PC-9 (cell line): ENCODE measurements around the gene GPR153.

Experiments used
- EZH2 ChIP-seq: fragments of 200-600 bp; sonication (generic); IDR thresholded peaks from 2 replicates; pipeline ENCODE4 v1.8.0; 2017; ENCODE audit warnings: antibody characterized with exemption, low read depth
- TF ChIP-seq, protein P1 (sequence below): fragments of 200-600 bp; sonication (generic); conservative IDR thresholded peaks from 2 replicates; pipeline ENCODE4 v1.6.1; 2017; ENCODE audit warnings: mixed run types, antibody characterized with exemption, mild to moderate bottlenecking, moderate library complexity

DNA sequence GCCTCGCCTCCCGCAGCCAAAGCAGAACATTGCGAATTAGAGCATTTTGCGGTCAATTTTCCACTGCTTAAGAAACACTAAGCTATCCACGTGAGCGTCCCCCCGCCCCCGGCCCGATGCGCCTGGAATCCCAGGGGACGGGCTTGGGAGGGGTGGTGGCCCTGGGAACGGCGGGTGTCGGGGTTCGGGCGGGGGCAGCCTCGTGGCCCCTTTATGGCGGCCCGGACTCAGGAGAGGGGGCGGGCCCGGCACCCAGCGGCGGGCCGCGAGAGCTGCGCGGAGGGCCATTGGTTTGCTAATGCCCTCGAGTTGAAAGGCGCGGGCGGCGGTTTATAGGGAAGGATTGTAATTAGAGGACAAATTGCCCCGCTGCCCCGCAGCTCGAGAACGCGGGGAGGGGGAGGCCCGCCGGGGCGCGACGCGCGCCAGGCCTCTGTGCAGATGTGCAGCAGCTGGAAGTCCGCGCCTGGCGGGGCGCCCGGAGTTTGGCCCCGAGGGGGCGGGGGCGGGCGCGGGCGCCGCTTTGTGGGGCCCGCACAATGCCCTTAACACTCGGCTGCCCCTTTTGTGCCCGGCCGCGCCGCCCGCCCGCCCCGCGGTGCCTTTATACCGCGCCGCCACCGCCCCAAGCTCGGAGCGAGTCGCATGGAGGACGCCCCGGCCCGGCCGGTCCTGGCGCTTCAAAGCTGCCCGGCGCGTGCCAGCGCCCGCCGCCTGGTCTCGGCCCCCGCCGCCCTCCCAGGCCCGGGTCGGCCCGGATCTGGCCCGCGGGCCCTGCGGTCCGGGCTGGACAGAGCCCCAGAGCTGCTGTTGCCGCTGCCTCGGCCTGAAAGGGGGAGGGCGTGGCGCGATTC is 18.8 kb downstream of the GPR153 start:
- TF ChIP-seq, protein P1, sequence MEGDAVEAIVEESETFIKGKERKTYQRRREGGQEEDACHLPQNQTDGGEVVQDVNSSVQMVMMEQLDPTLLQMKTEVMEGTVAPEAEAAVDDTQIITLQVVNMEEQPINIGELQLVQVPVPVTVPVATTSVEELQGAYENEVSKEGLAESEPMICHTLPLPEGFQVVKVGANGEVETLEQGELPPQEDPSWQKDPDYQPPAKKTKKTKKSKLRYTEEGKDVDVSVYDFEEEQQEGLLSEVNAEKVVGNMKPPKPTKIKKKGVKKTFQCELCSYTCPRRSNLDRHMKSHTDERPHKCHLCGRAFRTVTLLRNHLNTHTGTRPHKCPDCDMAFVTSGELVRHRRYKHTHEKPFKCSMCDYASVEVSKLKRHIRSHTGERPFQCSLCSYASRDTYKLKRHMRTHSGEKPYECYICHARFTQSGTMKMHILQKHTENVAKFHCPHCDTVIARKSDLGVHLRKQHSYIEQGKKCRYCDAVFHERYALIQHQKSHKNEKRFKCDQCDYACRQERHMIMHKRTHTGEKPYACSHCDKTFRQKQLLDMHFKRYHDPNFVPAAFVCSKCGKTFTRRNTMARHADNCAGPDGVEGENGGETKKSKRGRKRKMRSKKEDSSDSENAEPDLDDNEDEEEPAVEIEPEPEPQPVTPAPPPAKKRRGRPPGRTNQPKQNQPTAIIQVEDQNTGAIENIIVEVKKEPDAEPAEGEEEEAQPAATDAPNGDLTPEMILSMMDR: no peak
- TF ChIP-seq EZH2: 0 out of 2 replicates have a peak, but pooled peaks have one; percentile 63
